Stimulated activated CD8-positive, alpha-beta memory T cell treated with anti-CD3 and anti-CD28 coated beads, Interleukin-7, amount 100 ng/mL, for 4 hours (primary cell): ENCODE results near the gene TLE2.

Experiments used
- DNase-seq, 2 donors: peaks; one replicate each; pipeline ENCODE4 v3.0.0-alpha.2; 2020; ENCODE audit warnings: low read depth in 2 of 2

TLE2 gene

DNA sequence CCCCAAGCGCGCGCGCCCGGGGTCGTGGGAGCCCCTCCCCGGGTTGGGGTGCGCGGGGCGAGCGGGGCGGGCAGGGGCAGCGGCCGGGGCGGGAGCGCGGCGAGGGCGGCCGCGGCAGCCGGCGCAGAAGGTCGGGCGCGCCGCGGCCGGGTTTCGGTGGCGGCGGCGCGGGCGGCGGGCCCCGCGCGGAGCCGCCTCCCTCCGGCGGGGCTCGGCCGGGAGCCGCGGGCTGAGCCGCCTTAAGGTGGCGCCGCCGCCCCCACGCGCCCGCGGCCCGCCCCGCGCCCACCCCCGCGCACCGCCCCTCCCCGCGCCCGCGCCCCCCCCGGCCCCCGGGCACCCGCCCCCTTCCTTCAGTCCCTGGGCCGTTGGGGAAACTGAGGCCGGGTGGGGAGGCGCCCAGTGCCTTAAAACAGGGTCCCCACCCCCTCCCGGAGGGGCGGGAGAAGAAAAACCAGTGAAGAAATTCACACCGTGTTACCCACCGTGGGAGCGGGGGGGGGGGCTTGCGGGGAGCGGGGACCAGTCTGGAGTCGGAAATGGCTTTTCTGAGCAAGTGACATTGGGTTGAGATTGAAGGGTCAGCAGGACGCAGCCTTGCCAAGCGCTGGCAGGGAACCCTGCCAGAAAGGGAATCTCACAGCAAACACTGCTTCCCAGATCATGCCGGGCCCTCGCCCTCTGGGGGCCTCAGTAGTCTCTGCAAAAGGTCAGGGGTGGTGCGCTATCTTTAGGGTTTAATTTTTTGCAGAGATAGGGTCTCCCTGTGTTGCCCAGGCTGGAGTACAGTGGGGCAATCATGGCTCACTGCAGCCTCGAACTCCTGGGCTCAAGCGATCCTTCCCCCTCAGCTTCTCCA, at the start of gene TLE2:
TLE2 (minus strand) TSS at position 216 of the 859 bp plus-strand sequence. CDS start 376 bp downstream, outside the sequence.
- DNase-seq = no peak

DNA sequence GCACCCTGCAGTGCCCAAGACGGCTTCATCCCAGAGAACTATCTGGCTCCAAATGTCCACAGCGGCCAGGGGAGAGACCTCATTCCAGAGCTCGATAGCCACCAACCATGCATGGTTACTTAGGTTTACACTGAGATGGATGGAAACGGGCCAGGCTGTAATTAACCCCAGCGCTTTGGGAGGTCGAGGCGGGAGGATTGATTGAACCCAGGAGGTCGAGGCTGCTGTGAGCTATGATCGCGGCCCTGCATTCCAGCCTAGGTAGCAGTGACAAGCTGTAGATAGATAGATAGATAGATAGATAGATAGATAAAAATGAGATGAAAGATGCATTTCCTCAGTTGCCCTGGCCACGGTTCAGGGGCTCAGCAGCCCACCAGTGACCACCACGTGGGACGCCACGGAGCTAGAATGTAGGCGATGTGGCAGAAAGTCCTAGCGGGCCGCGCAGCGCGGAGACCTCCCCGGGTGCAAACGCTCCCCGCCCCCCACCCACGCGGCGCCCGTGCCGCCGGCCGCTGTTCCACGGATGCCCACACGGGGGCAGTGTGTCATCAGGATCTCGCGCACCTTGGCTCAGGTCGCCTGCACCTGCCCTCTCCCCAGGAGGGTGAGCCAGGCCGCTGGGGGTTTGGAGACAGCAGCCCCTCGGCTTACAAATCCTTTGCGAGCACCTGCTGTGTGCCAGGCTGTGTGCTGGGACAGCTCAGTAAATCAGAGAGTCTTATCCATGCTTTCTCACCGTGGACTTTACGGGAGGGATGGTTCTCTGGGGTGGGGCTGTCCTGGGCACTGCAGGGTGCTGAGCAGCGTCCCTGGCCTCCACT, 46.7 kb upstream of the TLE2 start:
- peak; percentile 45 to 61 for DNase-seq

DNA sequence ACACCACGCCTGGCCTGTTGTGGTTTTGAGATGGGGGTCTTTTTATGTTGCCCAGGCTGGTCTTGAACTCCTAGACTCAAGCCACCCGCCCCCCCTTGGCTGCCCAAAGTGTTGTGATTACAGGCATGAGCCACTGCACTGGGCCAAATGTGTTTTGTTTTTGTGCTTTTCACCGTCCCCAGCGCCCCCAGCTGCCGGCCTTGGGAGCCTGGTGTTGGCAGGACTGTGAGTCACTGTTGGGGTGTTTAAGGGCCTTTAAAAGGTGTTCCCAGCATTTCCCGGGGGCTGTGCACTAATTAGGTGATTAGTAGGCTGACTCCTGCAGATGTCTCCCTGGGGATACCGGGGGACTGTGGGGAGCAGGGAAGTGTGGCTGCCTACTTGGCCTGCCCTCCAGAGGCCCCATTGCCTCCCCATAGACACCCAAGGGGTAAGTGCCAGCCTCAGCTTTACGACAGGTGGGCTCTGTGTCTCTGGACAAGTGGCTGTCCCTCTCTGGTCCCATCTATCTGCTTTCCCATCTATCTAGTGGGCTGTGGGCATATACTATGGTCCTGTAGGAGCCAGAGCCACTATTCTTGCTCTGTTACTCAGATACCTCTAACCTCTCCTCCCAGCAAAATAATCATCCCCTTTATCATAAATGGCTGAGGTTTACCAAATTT, 45.0 kb upstream of the TLE2 start:
- no peak for DNase-seq

GRCh38 chr19:3073159-3073563, 44.1 kb upstream of the TLE2 start:
- no peak for DNase-seq

DNA sequence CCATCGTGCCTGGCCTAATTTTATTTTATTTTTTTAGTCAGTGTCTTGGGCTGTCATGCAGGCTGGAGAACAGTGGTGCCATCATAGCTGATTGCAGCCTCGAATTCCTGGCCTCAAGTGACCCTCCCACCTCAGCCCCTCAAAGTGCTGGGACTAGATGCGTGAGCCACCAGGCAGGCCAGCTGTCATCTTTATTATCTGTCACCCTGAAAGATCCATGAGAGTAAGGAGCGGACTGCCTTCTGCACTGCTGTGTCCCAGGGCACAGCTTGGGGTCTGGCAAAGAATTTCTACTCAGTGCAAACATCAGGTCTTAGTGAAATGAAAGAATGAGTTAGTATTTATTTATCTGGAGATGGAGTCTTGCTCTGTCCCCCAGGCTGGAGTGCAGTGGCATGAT, 42.7 kb upstream of the TLE2 start:
- no peak for DNase-seq

GRCh38 chr19:3068071-3068470, 39.0 kb upstream of the TLE2 start:
- no peak for DNase-seq

GRCh38 chr19:3067563-3067962, 38.5 kb upstream of the TLE2 start:
- DNase-seq = no peak

DNA sequence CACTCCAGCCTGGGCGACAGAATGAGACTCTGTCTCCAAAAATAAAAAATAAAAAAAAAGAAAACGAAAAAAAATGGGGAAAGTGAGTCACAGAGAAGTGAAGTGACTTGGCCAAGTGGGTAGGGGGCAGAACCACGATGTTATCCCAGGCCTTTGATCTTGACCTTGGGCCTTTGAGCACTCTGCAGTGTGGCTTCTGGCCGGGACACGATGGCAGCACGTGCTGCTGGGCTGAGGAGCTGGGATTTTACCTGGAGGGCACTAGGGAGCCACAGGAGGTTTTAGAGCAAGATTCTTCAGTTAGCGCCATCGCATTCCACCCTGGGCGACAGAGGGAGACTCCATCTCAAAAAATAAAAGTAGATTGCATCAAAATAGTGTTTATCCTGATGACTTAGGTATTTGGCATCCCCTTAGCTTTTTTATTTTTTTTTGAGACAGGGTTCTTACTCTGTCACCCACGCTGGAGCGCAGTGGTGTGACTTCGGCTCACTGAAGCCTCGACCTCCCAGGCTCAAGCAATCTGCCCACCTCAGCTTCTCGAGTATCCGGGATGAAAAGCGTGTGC, 37.5 kb upstream of the TLE2 start:
- no peak for DNase-seq

DNA sequence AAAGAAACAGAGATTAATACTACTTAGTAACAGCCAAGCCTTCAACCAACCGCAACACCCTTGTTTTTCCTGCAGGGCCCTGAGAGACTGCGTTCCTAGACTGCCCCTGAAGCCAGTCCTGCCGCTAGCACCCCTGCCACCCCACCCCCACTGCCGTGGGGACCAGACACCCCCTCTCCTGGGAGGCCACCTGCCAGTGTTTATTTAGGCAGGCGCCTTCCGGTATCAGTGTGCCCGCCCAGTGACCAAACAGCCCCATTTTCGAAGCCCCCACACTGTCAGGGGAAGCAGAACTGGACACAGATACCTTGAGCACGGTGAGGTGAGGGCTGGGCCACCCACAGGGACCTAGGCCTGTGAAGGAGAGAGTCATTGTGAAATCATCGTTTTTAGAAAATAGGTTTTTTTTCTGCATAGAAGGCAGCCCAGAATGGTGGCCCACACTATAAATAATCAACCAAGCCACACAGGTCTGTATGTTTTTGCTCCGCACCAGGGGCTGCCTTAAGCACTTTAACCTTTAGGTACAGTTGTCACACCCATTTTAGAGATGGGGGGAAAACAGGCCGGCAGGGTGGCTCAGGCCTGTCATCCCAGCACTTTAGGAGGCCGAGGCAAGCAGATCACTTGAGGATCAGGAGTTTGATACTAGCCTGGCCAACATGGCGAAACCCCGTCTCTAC, 36.7 kb upstream of the TLE2 start:
- no peak for DNase-seq

GRCh38 chr19:3064011-3064330, 34.9 kb upstream of the TLE2 start:
- no peak for DNase-seq

DNA sequence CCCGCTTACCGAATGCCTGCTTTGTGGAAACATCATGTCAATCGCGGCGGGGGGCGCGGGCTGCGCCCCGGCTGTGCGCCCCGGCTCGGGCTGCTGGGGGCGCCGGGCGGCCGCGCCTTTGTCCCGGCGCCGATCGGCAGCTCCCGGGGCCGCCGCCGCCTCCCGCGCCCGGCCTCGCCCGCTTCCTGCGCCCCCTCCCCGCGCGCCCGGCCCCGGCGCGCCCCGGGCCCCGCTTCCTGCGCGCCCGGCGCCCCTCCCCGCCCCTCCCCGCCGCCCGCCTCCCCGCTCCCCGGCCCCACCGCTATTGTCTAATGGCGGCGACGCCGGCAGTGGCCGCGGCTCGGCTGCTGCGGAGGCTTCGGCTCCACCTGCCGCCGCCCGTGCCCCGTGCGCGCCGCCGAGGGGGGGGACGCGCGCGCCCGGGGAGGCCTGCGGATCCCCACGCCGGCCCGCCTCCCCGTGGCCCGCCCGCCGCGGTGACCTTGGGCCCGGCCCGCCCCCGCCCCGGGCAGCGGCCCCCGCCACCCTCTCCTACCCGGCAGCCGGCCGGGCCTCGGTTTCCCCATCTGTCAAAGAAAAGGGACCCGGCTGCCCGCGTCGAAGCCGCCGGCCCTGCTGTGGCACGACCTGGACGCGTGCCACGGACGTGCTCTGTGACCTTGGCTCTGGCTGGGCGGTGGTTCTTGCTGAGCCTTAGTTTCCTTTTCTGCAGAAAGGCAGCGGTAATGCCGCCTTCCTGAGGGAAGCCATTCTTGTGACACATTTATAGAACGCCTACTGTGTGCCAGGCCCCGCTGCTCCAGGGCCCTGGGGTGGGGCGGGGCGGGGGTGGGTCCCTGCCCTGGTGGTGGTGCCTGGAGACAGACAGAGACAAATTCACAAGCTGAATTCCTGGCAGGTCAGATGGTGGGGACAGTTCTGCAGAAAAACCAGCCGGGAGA, 33.4 kb upstream of the TLE2 start, which contains the start of gene TLE5:
TLE5 (minus strand) TSS at position 331 of the 941 bp plus-strand sequence; CDS start at position 36, 295 bp downstream.
- peak in 1 of 2 donors; percentile 66 for DNase-seq

- peak; percentile 47 to 77 for DNase-seq
Measured at GRCh38 chr19:3061182-3062161, 32.4 kb upstream of the TLE2 start.

GRCh38 chr19:3060857-3061181, 31.7 kb upstream of the TLE2 start:
- DNase-seq = no peak

- no peak for DNase-seq
Measured at GRCh38 chr19:3059653-3060052, 30.6 kb upstream of the TLE2 start.

GRCh38 chr19:3058821-3059314, 29.8 kb upstream of the TLE2 start:
- no peak for DNase-seq

- no peak for DNase-seq
Measured at GRCh38 chr19:3058009-3058820, 29.1 kb upstream of the TLE2 start.

DNA sequence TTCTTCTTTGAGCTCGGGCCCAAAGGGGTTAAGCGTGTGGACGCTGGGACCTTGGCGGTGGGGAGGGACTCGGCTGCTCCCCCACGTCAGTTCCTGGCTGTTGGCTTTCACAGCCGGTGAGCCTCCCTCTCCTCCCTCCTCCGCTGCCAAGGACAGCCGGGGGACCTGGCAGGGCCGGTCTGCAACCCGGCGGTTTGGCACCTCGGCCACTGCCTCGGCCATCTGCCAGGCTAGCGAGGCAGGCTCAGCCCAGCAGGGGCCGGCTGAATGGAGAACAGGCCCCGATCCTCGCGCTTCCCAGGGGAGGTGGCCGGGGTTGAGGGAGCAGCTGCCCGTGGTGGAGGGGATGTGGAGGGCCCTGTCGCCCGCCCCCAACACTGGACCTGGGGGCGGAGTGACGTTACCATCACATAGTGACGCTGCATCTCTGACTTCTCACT, 28.2 kb upstream of the TLE2 start:
- no peak for DNase-seq
